Choroid plexus epithelial cell (primary cell): ENCODE data around the gene MAP3K20.

Source experiments
- DNase-seq: peaks from one replicate; pipeline ENCODE4 v3.0.0-alpha.2; 2010; ENCODE audit warnings: low read depth
- H3K4me3 ChIP-seq: 2 replicates; pipeline ENCODE4 v1.5.1; 2011; ENCODE audit warnings: low read depth, mild to moderate bottlenecking, control low read depth, low read length, moderate library complexity
- TF ChIP-seq, protein P1 (sequence below): conservative IDR thresholded peaks from 2 replicates; pipeline ENCODE4 v1.5.1; 2011; ENCODE audit warnings: low read depth, mild to moderate bottlenecking, control low read depth, inconsistent platforms, low read length, moderate library complexity

MAP3K20 gene

DNA sequence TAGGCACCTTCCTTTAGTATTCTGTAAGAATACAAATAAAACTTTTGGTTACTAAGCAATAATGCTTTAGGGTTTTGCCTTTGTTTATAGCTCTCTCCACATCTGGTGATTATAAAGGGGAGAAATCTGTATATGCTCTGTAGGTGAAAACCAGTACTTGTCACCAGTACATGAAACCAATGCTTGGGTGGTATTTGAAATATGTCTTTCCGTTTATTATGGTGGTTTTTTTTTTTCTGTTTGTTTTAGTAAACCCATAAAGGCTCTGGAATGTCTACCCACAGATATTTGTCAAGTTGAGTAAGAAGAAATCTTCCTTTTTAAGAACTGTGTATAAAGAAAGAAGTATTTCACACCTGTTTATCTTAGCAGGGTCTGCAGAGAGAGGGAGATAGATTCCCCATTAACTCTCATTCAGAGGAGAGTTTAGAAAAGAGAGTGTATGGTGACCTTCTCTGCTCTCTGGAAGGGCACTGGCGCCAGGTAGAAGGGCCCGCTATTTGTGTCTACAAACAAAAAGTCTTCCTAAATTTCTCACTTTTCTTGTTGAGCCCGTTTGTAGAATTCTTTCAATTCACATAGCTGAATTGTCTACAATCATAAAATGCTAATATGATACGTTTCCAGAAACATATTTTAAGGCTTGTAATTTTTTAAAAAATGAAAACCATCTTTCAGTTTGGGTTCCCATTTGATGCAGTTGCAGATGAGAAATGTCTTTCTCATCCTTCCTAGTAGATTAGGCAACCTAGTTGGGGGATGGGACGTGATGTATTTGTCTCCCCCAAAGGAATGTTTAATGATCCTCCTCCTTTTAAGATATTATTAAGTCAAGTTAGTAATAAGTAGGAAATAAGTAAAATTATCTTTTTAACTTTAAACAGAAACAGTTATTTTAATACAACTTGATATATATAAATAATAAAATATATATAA is 33.9 kb downstream of the MAP3K20 start:
- TF ChIP-seq, protein P1, sequence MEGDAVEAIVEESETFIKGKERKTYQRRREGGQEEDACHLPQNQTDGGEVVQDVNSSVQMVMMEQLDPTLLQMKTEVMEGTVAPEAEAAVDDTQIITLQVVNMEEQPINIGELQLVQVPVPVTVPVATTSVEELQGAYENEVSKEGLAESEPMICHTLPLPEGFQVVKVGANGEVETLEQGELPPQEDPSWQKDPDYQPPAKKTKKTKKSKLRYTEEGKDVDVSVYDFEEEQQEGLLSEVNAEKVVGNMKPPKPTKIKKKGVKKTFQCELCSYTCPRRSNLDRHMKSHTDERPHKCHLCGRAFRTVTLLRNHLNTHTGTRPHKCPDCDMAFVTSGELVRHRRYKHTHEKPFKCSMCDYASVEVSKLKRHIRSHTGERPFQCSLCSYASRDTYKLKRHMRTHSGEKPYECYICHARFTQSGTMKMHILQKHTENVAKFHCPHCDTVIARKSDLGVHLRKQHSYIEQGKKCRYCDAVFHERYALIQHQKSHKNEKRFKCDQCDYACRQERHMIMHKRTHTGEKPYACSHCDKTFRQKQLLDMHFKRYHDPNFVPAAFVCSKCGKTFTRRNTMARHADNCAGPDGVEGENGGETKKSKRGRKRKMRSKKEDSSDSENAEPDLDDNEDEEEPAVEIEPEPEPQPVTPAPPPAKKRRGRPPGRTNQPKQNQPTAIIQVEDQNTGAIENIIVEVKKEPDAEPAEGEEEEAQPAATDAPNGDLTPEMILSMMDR, result no peak
- H3K4me3 ChIP-seq, result no peak overlapping the region
- DNase-seq, result peak; percentile 96

DNA sequence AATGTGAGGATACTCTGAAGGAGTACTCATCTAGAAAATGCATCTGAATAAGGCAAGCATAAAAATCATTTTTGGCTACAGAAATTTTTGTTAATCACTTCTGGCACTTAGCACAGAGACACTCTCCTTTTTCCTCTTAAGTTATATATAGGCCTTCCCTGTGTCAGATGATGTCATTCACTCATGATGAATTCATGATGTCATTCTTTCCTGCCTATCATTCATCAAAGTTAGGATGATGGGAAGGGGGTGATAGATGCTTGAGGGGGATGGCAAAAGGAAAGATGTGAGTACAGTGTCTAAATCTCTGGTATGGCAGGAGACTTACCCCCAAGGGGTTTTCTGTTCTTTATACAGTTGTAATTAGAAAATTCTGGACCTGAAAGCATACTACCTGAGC is 42.0 kb downstream of the MAP3K20 start:
- TF ChIP-seq, protein P1, result no peak
- no peak for DNase-seq
- H3K4me3 ChIP-seq, result no peak overlapping the region

DNA sequence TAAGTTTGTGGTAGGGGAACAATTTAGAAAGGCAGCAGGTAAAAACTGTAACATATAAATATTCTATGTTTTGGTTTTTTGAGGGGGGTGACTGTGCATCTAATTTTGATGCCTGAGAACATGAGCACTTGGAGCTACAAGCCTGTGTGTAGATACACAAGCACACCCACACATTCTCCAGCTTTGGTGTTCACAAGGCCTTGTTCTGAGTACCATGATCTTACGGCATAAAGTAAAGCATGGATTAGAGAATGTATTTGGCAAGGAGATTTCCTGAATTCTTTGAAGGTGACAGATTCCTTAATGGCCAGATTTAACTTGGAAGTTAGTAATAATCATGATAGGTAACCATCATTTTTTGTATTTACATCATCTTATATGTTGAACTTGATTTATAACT is 42.7 kb downstream of the MAP3K20 start:
- H3K4me3 ChIP-seq, result no peak overlapping the region
- TF ChIP-seq, protein P1, result no peak
- DNase-seq, result peak; percentile 45

DNA sequence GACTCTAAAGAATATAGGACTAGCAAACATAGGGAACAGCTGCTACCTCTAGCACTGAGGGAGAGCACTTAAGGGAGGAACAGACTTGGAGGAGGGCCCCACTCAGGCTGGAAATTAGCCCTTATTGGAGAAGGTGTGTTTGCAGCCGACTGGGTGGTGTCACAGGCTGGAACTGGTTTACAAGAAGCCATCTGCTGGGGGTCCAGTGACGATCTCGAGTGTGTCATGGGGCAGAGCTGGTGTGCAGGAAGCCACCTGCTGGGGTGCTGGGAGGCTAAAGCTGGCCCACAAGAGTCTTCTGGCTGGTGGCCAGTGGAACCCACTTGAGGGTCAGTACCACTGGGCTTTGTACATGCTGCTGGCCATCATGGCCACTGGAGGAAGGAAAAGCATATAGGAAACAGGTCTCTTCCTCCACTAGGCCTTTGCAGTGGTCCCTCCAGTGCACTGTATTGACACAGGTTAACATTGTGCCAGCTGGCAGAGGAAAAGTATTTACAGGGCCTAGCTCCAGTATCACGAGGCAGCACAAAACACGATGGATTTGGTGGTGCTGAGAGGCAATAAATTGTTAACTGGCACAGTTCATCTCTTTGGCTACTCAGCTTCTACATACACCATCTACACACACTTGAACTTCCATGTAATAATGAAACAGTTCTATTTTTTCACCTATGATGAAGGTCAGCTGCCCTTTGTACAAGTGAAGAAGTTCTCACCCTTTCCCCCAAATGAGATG is 43.6 kb downstream of the MAP3K20 start:
- DNase-seq, result no peak
- TF ChIP-seq, protein P1, result no peak

DNA sequence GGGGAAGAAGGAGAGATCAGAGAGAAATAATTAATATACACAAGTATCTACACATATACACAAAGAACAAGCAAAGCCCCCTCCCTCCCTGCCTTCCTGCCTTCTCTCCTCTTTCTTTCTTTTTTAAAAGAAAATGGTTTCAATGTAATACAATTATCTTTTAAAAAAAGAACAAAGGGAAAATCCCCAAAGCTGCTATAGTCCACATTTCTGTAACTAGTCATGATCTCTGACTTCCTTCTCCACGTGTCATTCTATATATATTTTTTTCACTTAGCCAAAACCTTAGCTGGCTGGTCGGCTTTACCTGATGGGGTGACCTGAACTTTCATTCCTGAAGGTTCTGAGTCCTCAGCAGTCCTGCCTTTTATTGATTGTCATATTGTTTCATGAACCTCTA is 44.3 kb downstream of the MAP3K20 start:
- no peak for DNase-seq
- H3K4me3 ChIP-seq, result no peak overlapping the region
- TF ChIP-seq, protein P1, result no peak

More for the DNA sequence above, 43.6 kb downstream of the MAP3K20 start:
- no peak overlapping the region for H3K4me3 ChIP-seq

DNA sequence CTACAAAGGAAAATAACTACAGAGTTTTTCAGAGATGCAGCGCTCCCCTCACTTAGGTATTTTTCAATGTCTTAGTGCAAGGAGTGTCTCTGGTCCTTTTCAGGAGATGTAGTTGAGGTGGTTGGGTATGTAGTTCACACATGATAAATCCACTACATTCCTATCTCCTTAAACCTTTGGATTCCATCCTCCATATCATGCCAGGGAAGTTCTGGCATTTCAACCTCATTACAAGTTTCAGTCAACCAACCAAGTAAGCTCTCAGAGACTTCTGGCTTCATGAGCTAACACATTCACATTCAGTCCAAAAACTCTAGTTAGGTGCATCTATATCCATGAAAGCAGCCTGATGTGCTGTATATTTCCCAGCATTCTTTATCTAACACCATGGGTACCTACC is 47.3 kb downstream of the MAP3K20 start:
- no peak overlapping the region for H3K4me3 ChIP-seq
- DNase-seq, result no peak
- TF ChIP-seq, protein P1, result no peak
